GM21723 (cell line): ENCODE results near the gene WDR35.
A peak's percentile ranks its signal among the peaks of the same experiment; 100 is the strongest.

Experiments
- ATAC-seq: cut with Tn5 transposase; IDR thresholded peaks from one replicate; pipeline ENCODE4 v1.9.1; 2021; ENCODE audit warnings: mild to moderate bottlenecking, moderate library complexity; ENCODE audit not compliant: unreplicated experiment

WDR35 gene

DNA sequence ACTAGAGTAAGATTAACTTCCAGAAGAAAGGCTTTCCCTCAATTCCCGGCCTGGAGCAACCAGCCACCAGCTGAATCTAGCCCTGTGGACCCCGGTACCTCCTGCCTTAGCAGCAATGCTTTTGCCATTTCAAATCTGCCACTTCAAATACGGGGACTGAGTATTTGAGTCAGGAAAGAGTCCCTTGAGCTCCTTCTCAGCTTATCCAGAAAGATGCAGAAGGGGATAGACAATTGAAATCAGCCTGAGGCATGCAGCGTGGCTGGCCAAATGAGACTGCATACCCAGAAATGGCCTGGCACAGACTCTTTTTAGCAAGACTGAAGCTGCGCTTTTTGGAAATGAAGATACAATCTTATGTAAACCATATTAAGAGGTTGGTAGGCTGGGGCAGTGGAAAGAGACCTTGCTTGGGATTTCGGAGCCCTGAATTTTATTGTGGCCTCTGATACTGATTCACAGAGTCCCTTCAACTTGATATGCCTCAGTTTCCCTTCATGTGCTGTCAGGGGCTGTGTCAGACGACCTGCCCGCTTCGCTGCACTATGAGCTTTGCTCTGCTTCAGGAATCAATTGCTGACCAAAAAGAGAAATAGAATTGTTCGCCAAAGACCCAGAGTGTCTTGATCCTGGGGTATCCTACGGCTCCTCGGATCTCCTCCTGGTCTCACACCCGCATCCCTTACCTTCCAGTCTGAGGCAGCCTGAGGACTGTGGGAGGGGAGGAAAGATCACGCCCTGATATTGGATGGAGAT is 21.5 kb upstream of the WDR35 start:
- no peak for ATAC-seq

GRCh38 chr2:20008703-20009102 is 18.8 kb upstream of the WDR35 start:
- ATAC-seq = no peak

GRCh38 chr2:20005891-20006470 is 16.1 kb upstream of the WDR35 start:
- ATAC-seq = no peak

GRCh38 chr2:20005067-20005627 is 15.2 kb upstream of the WDR35 start:
- ATAC-seq = no peak

- ATAC-seq = no peak
These were observed 11.5 kb upstream of the WDR35 start for GRCh38 chr2:20001361-20001863.

DNA sequence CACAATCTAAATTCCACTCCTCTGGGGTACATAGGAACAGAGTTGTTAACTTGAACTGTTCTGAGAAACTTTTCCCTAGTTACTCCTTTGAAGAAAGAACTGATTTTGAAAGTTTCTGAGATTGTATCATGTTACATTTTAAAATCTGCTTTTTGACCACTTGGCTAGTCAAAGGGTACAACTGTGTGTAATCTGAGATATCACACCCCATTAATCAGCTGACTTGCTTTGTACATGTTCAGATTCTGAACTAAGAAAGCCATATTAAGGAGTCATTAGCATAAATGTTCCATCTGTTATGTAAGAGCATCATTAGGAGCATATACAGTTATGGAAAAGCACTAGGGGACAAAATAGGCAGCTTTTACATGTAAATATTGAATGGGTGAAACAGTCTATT is 3.8 kb upstream of the WDR35 start:
- no peak for ATAC-seq

DNA sequence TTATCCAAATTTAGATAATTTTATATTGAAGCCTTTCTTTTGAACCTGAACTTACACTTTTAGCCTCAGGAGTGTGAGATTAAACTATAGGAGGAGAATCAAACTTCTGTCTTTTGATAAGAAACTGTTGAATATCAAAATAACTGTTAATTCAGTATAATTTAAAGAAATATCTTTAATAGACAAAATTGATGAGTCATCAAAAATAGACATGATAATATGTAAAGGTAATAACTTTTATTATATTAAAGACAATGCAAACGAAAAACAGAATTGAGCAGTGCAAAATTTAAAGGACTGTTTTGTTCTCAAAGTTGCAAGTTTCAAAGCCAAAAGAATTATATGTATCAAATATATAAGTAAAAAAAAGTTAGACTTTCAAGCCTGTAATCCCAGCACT is 2.0 kb upstream of the WDR35 start:
- no peak for ATAC-seq

DNA sequence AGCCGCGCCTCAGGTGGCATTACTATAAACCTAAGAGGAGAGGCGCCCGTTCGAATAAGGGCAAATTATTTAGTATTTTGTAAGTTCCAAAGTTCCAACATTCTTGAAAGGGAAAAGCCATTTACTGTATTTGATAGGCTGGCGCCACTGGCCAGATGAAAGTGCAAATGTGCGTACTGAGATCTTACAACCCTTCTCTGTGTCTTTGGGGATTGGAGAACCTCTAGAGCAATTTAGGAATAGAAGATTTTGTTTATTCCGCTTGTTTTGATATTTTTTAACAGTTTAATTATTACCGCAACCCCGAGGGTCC is 467 bp upstream of the WDR35 start:
- ATAC-seq = no peak

GRCh38 chr2:19989342-19989666 is 601 bp downstream of the WDR35 start:
- peak; percentile 13 for ATAC-seq

GRCh38 chr2:19988600-19988999 is 1.3 kb downstream of the WDR35 start:
- no peak for ATAC-seq

DNA sequence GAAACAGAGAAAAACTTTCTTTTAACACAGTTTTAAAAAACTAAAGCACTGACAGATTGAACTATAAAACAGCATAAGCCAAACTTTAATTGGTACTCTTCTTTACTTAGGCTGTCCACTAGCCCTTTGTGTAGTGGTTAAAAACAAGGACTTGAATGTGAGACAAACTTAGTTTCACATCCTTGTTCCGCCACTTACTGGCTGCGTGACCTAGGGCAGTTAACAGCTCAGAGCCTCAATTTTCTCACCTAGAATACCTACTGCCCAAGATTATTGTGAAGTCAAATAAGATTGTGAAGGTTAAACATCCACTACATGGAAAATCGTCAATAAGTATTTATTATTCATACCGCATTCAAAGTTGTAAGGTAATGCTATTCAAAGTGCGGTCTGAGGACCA is 2.0 kb downstream of the WDR35 start:
- peak; percentile 68 for ATAC-seq

DNA sequence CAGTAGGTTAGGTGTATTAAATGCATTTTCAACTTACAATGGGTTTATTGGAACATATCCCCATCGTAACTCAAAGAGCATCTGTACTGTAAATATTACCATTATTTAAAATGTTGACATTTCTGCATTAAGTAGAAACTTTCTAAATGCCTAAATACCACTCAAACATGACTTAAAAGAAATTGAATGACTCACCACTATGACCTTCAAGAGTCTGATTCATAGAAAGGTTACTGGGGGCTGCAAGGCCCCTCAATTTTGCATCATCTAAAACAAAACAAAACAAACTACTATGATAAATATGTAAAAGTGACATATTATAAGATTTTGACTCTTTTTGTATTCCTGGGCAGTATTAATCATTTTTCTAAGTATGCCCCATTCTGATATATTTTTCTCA is 7.6 kb downstream of the WDR35 start:
- ATAC-seq = no peak

DNA sequence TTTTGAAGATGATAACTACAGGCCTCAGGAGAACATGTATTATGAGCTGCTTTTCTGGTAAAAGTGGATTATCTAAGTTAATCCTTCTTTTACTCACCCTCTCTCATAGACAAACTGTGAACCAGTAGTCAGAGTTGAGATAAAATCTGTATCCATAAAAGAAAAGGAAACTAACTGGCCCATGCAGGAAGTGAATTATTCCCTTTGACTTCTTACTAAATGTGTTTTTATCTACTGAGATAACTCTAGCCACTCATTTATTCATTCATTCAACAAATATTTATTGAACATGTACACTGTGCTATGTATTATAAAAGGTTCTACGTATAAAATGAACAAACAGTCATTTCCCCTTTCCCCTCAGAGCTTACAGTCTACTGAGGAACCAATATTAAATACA is 10.0 kb downstream of the WDR35 start:
- ATAC-seq = no peak

- ATAC-seq = no peak
These were observed 16.4 kb downstream of the WDR35 start for GRCh38 chr2:19973466-19973865.

DNA sequence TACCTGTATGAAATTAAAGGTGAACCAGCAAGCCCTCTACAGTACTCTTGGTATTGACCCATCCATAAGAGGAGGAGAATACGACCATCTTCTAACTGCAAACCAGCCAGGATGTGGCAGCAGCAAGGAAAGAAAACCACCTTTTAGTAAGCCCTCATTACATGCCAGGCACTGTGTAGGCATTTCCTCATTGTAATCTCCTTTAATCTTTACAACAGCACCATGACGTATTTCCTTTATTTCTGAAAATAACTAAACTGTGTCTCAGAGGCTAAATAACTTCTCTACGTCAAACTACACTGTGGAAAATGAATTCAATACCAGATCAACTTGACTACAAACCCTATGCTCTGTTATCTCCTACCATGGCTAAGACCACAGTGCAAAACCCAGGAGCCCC is 18.2 kb downstream of the WDR35 start:
- ATAC-seq = no peak

GRCh38 chr2:19963386-19963785 is 26.5 kb downstream of the WDR35 start:
- no peak for ATAC-seq

GRCh38 chr2:19955544-19956422 is 34.1 kb downstream of the WDR35 start:
- peak; percentile 90 for ATAC-seq

DNA sequence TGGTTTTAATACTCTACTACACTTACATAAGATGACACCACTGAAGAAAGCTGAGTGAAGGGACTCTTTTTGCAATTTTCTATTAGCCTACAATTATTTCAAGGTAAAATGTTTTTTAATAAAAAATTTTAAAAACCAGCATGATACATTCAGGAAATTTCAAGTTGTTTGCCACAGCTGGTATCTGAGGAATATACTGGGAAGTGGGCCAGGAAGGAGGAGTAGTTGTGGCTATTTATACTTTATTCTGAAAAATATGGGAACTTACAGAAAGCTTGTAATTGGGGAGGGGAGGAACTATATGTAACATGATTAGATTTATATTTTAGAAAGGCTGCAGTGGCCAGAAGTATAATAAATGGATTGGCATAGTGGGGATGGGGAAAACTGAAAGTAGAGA is 40.8 kb downstream of the WDR35 start:
- ATAC-seq = no peak

DNA sequence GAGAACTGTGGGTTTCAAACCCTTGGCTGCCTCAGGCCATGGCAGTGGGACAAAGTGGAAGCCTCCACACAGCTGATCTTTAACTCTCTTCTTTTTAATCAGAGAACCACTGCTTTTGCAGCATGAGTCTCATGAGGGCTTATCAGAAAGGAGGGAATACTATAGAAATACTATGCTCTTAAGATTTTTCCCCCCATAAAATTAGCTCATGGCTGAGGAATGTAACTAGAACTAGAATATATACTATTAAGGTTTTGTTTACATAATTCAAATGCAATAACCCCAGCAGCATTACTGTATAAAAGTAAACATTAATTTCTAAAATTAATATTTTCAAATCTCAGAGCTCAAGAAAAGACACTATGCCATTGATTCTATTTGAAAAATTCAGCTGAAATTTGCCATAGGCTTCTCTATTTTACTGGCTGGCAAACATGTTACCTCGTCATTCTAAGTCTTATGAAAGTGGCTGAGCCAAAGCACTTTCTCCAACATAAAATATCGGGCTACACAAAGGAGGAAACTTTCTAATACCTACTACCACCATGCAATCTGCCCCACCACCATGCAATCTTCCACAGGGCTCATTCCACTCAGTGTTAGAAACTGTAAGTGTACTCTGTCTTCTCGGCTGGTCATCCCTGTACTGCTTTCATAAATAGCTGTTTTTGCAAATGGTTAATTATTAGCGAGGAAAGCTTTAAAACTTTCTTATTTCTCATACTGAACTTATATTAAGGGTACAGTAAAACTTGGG is 42.5 kb downstream of the WDR35 start:
- no peak for ATAC-seq

GRCh38 chr2:19944205-19944845 is 45.6 kb downstream of the WDR35 start:
- no peak for ATAC-seq
